NK-92 (cell line): ENCODE measurements around the gene SMAD2.

ENCODE experiments used
- DNase-seq: peaks from one replicate; lab custom pipeline; 2025; ENCODE audit not compliant: unreplicated experiment; lab: John Stamatoyannopoulos, UW

Gene SMAD2

DNA sequence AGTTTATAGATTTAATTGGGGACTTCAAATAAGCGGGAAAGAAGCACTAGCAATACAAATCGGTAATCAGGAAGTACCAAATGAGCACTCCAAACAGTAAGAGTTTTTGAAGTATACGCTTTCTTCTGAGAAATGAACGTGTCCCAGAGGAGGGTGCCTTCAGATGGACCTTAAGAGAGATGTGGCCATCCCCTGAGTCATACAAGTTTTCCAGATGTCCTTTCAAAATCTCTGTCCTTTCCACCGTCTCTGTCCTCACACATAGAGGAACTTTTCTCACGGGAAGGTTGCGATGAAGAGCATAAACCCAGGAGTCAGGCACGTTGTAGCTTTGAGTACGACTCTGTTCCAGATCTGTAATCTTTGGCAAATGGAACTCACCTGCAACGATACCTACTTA lies 1.7 kb upstream of the SMAD2 start:
- no peak for DNase-seq

- no peak for DNase-seq
Observed at GRCh38 chr18:47931718-47932103, 1.3 kb upstream of the SMAD2 start.

GRCh38 chr18:47930931-47931717 lies 665 bp upstream of the SMAD2 start:
- DNase-seq, result peak; percentile 66

DNA sequence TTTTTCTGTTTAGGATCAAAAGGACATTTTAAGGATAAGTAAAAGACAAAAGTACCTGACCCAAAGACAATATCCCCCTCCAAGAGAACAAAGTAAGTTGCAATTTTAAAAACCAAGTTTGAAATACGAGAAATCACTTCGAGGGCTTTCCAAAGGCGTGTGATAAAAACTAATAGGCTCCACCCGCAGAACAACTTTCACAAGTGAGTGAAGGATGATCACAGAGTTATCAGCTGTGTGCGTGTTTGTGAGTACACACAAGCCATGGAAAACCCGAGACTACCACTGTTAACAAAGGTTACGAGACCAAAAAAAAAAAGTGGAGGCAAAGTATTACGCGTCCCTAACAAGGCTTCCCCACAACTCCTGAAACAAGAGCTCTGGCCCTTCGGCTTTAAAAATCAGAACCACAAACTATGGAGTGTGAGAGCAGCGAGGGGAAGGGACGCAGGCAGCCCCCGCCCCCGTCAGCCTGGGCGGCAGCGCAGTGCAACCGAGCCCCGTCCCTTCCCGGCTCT lies 719 bp downstream of the SMAD2 start:
- no peak for DNase-seq

DNA sequence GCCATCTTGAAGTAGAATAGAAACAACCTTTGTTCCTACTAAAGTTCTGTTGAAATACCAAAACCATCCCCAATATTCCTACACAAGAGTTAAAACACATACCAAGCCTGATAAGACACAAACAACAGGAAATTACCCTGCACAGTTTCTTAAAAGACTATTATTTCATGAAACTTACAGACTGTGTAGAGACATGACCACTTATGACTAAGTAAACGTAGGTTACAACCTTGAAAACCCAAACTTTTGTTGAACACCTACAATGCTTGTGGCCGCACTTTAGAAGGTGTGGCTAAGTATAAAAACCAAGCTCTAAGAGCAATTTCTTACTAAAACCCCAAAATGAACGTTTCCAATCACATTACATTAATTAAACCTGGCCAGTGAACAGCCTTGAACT lies 2.0 kb downstream of the SMAD2 start:
- no peak for DNase-seq

DNA sequence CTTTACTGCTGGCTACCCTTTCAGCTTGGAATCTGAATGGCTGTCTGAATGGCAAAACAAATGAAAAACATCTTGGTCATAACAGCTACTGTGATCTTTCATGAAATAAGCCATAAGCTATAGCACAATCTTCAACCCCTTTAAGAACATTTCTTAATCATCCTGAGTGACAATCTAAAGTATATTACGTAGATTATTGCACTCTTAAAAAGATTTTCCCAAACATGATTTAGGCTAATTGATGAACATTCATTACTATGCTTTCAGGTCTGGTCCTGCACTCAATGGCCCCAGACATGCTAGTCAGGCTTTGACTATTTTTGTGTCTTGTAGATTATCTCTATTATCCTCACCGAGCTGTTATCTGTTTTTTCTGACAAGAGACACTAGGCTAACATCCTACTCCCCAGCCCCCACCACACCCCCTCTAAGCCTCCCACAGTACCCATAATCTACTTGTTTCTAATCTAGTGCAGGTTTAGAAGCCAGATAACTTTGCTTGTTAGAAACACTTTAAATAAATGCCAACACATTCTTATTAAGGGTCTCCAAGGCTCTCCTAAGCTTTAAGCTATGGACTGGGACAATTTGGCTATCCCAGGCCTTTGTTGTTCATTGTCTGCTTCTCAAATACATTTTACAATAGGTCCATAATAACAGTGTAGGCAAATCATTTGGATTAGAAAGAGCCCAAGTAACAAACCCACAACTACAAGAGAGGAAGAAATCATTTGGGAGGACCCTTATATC lies 4.2 kb downstream of the SMAD2 start:
- no peak for DNase-seq

DNA sequence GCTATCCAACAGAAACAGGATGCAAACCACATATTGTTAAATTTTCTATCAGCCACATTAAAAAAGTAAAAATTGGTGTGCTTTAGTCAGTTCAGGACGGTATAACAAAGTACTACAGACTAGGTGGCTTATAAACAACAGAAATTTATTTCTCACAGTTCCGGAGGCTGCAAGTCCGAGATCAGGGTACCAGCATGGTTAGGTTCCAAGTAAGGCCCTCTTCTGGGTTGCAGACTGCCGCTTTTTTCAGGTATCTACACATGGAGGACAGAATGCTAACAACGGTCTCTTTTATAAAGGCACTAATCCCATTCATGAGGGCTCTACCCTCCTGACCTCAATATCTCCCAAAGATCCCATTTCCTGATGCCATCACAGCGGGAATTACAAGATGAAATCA lies 10.5 kb downstream of the SMAD2 start:
- no peak for DNase-seq

DNA sequence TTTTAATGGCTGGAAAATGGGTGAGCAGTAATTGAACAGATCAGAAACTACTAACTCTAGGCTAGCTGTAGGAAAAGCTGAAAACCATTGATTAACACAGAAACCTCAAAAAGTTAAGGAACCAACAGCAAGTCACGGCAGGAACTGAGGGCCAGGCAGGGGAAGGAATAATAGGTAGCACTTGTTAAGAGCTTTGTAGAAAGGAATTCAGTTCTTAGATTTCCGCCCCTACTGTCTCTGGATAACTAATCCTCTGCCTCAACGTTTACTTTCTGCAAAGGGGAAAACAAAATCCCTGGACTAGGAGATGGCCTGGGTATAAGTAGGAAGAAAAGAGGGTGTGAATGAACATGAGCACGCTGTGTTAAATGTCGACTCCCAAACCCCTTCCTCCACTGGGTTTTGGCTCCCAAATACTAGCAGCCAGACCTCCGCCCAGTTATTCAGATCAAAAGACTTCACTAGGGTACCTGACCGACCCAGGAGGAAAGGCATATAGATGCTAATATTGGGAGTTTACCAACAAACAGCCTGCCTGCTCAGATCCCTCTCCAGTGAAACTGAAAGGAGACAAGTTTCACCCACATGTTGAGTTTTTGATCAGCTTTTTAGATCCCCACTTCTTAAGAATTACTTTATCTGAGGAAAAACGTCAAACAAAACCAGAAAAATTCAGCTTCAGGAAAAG lies 12.4 kb downstream of the SMAD2 start:
- no peak for DNase-seq

- no peak for DNase-seq
Observed at GRCh38 chr18:47915930-47916329, 14.5 kb downstream of the SMAD2 start.

GRCh38 chr18:47915229-47915628 lies 15.2 kb downstream of the SMAD2 start:
- DNase-seq, result no peak

- no peak for DNase-seq
Observed at GRCh38 chr18:47912794-47913585, 17.5 kb downstream of the SMAD2 start.

DNA sequence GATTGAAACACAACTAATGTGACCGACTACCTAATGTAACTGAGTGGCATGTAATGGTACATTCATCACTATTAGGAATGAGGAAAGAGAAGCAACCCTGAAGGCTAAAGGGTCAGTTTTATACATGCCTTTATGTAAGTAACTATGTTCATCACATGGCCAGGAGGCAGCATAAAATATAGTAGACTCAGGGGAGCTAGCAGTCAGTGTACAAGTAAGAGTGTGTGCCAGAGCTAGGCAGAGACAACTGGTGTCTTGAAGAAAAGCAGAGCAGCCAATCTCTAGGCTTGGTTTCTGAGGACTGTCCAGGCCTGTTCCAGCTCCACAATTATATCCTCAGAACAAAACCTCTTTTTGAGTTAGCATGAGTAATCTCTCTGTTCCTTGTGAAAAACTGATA lies 18.1 kb downstream of the SMAD2 start:
- DNase-seq, result no peak

DNA sequence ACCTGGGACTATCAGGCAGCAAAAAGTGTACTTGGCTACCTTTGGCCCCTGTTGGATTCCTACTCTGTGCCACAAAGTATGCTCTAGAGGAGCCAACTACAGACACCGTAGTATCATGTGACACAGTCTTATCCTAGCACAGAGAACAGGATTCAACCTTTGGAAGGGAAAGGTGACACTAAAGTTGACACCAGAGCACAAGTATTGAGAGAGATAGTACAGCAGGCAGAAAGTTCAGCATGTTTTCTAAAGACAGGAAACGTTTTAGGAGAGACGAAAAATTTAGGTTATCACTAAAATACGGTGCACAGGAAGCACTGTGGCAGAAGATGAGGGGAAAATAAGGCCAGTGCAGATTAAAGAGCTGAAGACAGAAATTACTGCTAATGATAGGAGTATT lies 18.6 kb downstream of the SMAD2 start:
- DNase-seq, result no peak

DNA sequence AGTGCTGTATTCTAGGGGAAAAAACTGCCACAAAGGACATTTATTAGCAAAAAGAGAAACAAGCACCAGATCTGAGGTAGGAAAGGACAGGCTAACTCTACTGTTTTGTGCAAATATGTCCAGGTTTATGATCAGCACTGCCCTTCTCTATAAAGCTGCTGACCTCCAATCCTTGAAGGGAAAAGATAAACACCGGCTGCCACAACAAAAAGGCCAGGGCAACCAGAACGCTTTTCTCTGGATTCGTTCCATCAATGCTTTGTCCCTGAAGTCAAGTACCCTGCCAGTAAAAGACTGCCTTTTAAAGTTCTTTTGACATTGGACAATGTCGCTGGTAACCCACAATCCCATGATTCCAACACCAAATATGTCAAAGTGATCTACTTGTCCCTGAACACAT lies 21.0 kb downstream of the SMAD2 start:
- DNase-seq, result no peak

- no peak for DNase-seq
Observed at GRCh38 chr18:47908592-47908991, 21.9 kb downstream of the SMAD2 start.

DNA sequence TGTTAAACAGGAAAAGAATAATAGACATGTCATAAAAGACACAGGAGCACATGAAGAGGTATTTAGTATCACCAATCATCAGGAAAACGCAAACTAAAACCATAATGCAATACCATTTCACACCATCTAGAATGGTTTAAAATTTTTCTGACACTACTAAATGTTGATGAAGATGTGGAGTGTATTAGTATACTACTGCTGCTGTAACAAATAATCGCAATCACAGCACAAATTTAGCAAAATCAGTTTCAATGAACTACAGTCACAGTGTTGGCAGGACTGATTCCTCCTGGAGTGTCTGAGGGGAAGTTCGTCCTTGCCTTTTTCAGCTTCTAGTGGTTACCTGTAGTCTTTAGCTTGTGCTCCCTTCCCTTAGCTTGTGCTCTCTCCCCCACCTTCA lies 24.1 kb downstream of the SMAD2 start:
- no peak for DNase-seq

GRCh38 chr18:47903809-47904208 lies 26.6 kb downstream of the SMAD2 start:
- no peak for DNase-seq

- no peak for DNase-seq
Observed at GRCh38 chr18:47901624-47902362, 28.7 kb downstream of the SMAD2 start.

DNA sequence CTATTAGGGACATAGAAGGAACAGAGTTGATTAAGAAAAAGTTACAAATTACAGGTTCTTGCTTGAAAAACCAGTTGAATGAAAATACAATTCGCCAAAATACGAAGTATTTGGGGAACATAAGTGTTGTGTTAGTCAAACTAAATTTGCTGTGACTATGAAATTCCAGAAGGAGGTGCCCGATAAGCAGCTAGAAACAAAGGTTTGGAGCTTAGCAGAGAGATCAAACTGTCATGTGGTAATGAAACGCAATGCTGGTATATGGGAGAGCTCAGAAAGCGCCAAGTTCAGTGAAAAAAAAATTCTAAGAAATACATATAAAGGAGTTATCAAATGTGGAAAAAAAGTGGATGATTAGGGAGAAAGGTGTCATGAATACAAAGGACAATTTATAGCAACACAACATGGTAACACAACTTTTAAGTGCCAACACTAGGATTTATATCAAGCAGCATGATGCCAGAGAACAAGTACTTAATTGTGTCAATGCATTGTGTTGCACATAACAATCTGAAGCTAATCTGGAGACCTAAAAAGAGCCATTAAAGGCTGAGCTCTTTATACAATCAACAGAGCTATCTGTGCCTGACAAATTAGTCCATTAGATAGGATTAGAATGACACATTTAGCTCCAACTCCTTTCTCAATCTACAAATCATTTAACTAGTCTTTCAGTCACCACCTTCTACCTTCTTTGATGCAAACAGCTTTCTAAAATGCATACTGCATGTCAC lies 31.2 kb downstream of the SMAD2 start:
- DNase-seq, result no peak

- no peak for DNase-seq
Observed at GRCh38 chr18:47898696-47899095, 31.8 kb downstream of the SMAD2 start.
